ENCODE measurements around the gene ICAM1.

The ICAM1 gene

GRCh38 chr19:10245189-10245939 is 25.6 kb upstream of the ICAM1 start:
- no peak for DNase-seq

GRCh38 chr19:10246511-10246910 is 24.4 kb upstream of the ICAM1 start:
- no peak for DNase-seq

GRCh38 chr19:10251792-10252694 is 18.9 kb upstream of the ICAM1 start, which contains the start of gene MRPL4:
TSS of gene MRPL4 (plus strand) at chr19:10252214. CDS start at chr19:10252254, 40 bp downstream.
- peak; percentile 96 for DNase-seq

GRCh38 chr19:10252707-10253106 is 18.2 kb upstream of the ICAM1 start:
- no peak for DNase-seq

- no peak for DNase-seq
Observed at GRCh38 chr19:10254244-10254643, 16.7 kb upstream of the ICAM1 start.

GRCh38 chr19:10255358-10255757 is 15.6 kb upstream of the ICAM1 start:
- no peak for DNase-seq

GRCh38 chr19:10256551-10256950 is 14.4 kb upstream of the ICAM1 start:
- DNase-seq, result no peak

GRCh38 chr19:10256970-10257615 is 13.8 kb upstream of the ICAM1 start:
- no peak for DNase-seq

- DNase-seq, result no peak
Observed at GRCh38 chr19:10258080-10258710, 12.7 kb upstream of the ICAM1 start.

GRCh38 chr19:10259162-10259905 is 11.6 kb upstream of the ICAM1 start:
- peak; percentile 85 for DNase-seq

GRCh38 chr19:10260141-10260584 is 10.8 kb upstream of the ICAM1 start:
- no peak for DNase-seq

GRCh38 chr19:10262771-10263170 is 8.1 kb upstream of the ICAM1 start:
- DNase-seq, result no peak

- DNase-seq, result no peak
Observed at GRCh38 chr19:10266706-10267105, 4.2 kb upstream of the ICAM1 start.

- DNase-seq, result no peak
Observed at GRCh38 chr19:10268071-10268470, 2.8 kb upstream of the ICAM1 start.

GRCh38 chr19:10269333-10270179 is 1.4 kb upstream of the ICAM1 start:
- peak; percentile 87 for DNase-seq

- peak; percentile 72 for DNase-seq
Observed at GRCh38 chr19:10270180-10270615, 722 bp upstream of the ICAM1 start.

GRCh38 chr19:10271543-10272086 is 695 bp downstream of the ICAM1 start:
- DNase-seq, result peak; percentile 38

- no peak for DNase-seq
Observed at GRCh38 chr19:10274589-10274988, 3.7 kb downstream of the ICAM1 start.

- no peak for DNase-seq
Observed at GRCh38 chr19:10277795-10278589, 7.1 kb downstream of the ICAM1 start.

- no peak for DNase-seq
Observed at GRCh38 chr19:10278935-10279334, 8.0 kb downstream of the ICAM1 start.

Measured in activated gamma-delta T cell treated with Interleukin-2 at 50 U/mL for 16 hours (primary cell).